DLD1 (cell line): Measurements from ENCODE around the gene AP3S2.
"Not testable (repeated sequence)": the region's sequence is repeated elsewhere in the genome, so short reads cannot be mapped to it uniquely, and the experiment has no call there.

ENCODE experiments used
- in situ Hi-C: cut with HindIII; loops from 2 replicates; pipeline ENCODE4 v1.10.0; 2017; ENCODE audit warnings: low sequenced_read_pairs

The AP3S2 gene

GRCh38 chr15:89870006-89870405 lies 23.8 kb downstream of the AP3S2 start:
- in situ Hi-C loops = loop anchor here (10.0 kb wide), 1 partner anchor 215 kb away; no protein-coding TSS in a partner anchor

- in situ Hi-C loops = not testable (repeated sequence)
These were observed 24.3 kb downstream of the AP3S2 start for GRCh38 chr15:89869490-89869889.

GRCh38 chr15:89864958-89865739 lies 28.6 kb downstream of the AP3S2 start:
- in situ Hi-C loops = no loop called here

- in situ Hi-C loops = no loop called here
These were observed 29.9 kb downstream of the AP3S2 start for GRCh38 chr15:89863918-89864317.

GRCh38 chr15:89860891-89861290 lies 32.9 kb downstream of the AP3S2 start:
- in situ Hi-C loops = no loop called here

GRCh38 chr15:89860431-89860830 lies 33.4 kb downstream of the AP3S2 start:
- in situ Hi-C loops = no loop called here

- in situ Hi-C loops = no loop called here
These were observed 34.9 kb downstream of the AP3S2 start for GRCh38 chr15:89858661-89859458.

GRCh38 chr15:89857673-89858072 lies 36.1 kb downstream of the AP3S2 start:
- in situ Hi-C loops = no loop called here

GRCh38 chr15:89855948-89856347 lies 37.8 kb downstream of the AP3S2 start:
- in situ Hi-C loops = no loop called here

- in situ Hi-C loops = not testable (repeated sequence)
These were observed 38.9 kb downstream of the AP3S2 start for GRCh38 chr15:89854863-89855262.

- in situ Hi-C loops = no loop called here
These were observed 41.3 kb downstream of the AP3S2 start for GRCh38 chr15:89852342-89852995.

GRCh38 chr15:89851673-89852341 lies 42.0 kb downstream of the AP3S2 start:
- in situ Hi-C loops = no loop called here

- in situ Hi-C loops = no loop called here
These were observed 44.9 kb downstream of the AP3S2 start for GRCh38 chr15:89848970-89849292.

GRCh38 chr15:89847101-89847500 lies 46.7 kb downstream of the AP3S2 start:
- in situ Hi-C loops = no loop called here

- in situ Hi-C loops = no loop called here
These were observed 48.4 kb downstream of the AP3S2 start for GRCh38 chr15:89845305-89845893.

- in situ Hi-C loops = no loop called here
These were observed 51.8 kb downstream of the AP3S2 start for GRCh38 chr15:89841962-89842361.

GRCh38 chr15:89841306-89841705 lies 52.5 kb downstream of the AP3S2 start:
- in situ Hi-C loops = no loop called here

- in situ Hi-C loops = no loop called here
These were observed 54.5 kb downstream of the AP3S2 start for GRCh38 chr15:89839167-89839810.

- in situ Hi-C loops = no loop called here
These were observed 56.0 kb downstream of the AP3S2 start for GRCh38 chr15:89837830-89838178.

- in situ Hi-C loops = no loop called here
These were observed 56.5 kb downstream of the AP3S2 start for GRCh38 chr15:89837134-89837829.
